GM23248 (cell line): Measurements from ENCODE around the gene TWNK. TPM values are rescaled to one million over a fixed set of nuclear protein-coding genes. Genes with fewer than 3 reads are reported as not detected.
A peak's percentile ranks its signal among the peaks of the same experiment; 100 is the strongest.

ENCODE experiments used
- DNase-seq: peaks from one replicate; pipeline ENCODE4 v3.0.0-alpha.2; 2015
- H2AFZ ChIP-seq: fragments of 200-600 bp; sonication (generic); 2 replicates; pipeline ENCODE4 v1.6.1; 2016; ENCODE audit warnings: antibody characterized with exemption
- H3F3A ChIP-seq: fragments of 200-600 bp; sonication (generic); 2 replicates; pipeline ENCODE4 v1.6.1; 2016; ENCODE audit warnings: mild to moderate bottlenecking, antibody characterized with exemption, mixed run types; ENCODE audit not compliant: insufficient read depth
- H3K27ac ChIP-seq: fragments of 200-600 bp; sonication (generic); 2 replicates; pipeline ENCODE4 v1.5.1; 2016; ENCODE audit warnings: mild to moderate bottlenecking
- H3K27me3 ChIP-seq: fragments of 200-600 bp; sonication (generic); replicated peaks from 2 replicates; pipeline ENCODE4 v1.6.1; 2016; ENCODE audit warnings: mild to moderate bottlenecking; ENCODE audit not compliant: insufficient read depth
- H3K36me3 ChIP-seq: fragments of 200-600 bp; sonication (generic); 2 replicates; pipeline ENCODE4 v1.6.1; 2016; ENCODE audit warnings: low read depth, mild to moderate bottlenecking
- H3K4me1 ChIP-seq: fragments of 200-600 bp; sonication (generic); 2 replicates; pipeline ENCODE4 v1.6.1; 2016; ENCODE audit warnings: mild to moderate bottlenecking; ENCODE audit not compliant: insufficient read depth
- H3K4me2 ChIP-seq: fragments of 200-600 bp; sonication (generic); one replicate; pipeline ENCODE4 v1.6.1; 2016; ENCODE audit warnings: mild to moderate bottlenecking; ENCODE audit not compliant: unreplicated experiment
- H3K4me3 ChIP-seq: fragments of 200-600 bp; sonication (generic); 2 replicates; pipeline ENCODE4 v1.5.1; 2016; ENCODE audit warnings: mild to moderate bottlenecking
- H3K79me2 ChIP-seq: fragments of 200-600 bp; sonication (generic); 2 replicates; pipeline ENCODE4 v1.6.1; 2016; ENCODE audit warnings: mild to moderate bottlenecking; ENCODE audit not compliant: insufficient read depth
- H3K9ac ChIP-seq: fragments of 200-600 bp; sonication (generic); 2 replicates; pipeline ENCODE4 v1.6.1; 2016; ENCODE audit warnings: mild to moderate bottlenecking
- H3K9me2 ChIP-seq: fragments of 200-600 bp; sonication (generic); 2 replicates; pipeline ENCODE4 v1.6.1; 2016; ENCODE audit warnings: mixed run types, mild to moderate bottlenecking, moderate library complexity; ENCODE audit not compliant: insufficient read depth
- H3K9me3 ChIP-seq: fragments of 200-600 bp; sonication (generic); one replicate; pipeline ENCODE4 v1.6.1; 2017; ENCODE audit warnings: low read depth
- H4K20me1 ChIP-seq: fragments of 200-600 bp; sonication (generic); 2 replicates; pipeline ENCODE4 v1.6.0; 2016; ENCODE audit not compliant: insufficient read depth
- EZH2 ChIP-seq: fragments of 200-600 bp; sonication (generic); IDR thresholded peaks from 2 replicates; pipeline ENCODE4 v1.6.1; 2018; ENCODE audit warnings: antibody characterized with exemption, mild to moderate bottlenecking; ENCODE audit not compliant: insufficient read depth, poor library complexity, severe bottlenecking
- EZH2phosphoT487 ChIP-seq: fragments of 200-600 bp; sonication (generic); IDR thresholded peaks from 2 replicates; pipeline ENCODE4 v1.6.1; 2018; ENCODE audit warnings: antibody characterized with exemption, moderate library complexity, mild to moderate bottlenecking, low read depth; ENCODE audit not compliant: insufficient read depth
- WGBS, 2 experiments: methylation state at CpG; one replicate each; pipeline ENCODE4 v1.1.6; 2015 to 2017; ENCODE audit warnings: low lambda C conversion rate in 2 of 2, low coverage in 1 of 2; ENCODE audit errors: missing lambda C conversion rate in 2 of 2; 5-methylcytosine and 5-hydroxymethylcytosine counted together
- in situ Hi-C: fragments of 300-500 bp; cut with MboI; formaldehyde crosslinking; loops from 2 replicates; pipeline ENCODE4 v1.15.0; 2020
- polyA plus RNA-seq: library from polyadenylated mRNA; unstranded; fragments of >200 nt; fragmentation: Nextera tagmentation; extraction: Ambion mirVana; gene quantifications from 2 replicates; pipeline ENCODE4 v1.2.1, GENCODE V29; 2016
- total RNA-seq: library from RNA; depleted of rRNA; stranded (reverse); fragments of >200 nt; shearing (Covaris generic); gene quantifications from 2 replicates; pipeline ENCODE4 v1.2.3, GENCODE V29; 2014

Gene TWNK
- total and polyA plus RNA-seq, 2 experiments from 2014 or later = 4.4 TPM

DNA sequence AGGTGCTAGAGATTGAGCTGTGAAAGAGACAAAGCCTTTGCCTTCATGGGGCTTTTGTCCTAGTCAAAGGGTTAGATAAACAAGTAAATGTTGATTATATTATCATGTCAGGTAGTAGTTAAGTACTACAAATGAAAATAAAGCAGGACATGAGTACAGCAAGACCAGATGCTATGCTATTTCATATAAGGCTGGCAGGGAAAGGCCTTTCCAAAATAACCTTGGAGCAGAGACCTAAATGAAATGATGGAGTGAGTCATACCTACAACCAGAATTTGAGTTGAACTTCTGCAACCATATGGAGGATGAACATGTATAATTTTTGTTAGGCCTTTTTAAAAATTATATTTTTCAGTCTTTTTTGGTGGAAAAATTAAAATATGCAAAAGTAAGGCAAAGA is 41.6 kb upstream of the TWNK start:
- H3F3A ChIP-seq = no peaks in the 10 kb centered on the region
- in situ Hi-C loops = no loop called here
- TF ChIP-seq EZH2phosphoT487 = no peak
- TF ChIP-seq EZH2 = no peak
- H3K27ac ChIP-seq = no peak overlapping the region
- H3K9me2 ChIP-seq = no peaks in the 10 kb centered on the region
- H3K4me2 ChIP-seq = no peak overlapping the region
- H3K79me2 ChIP-seq = no peaks in the 10 kb centered on the region
- H3K9ac ChIP-seq = no peak overlapping the region
- H3K36me3 ChIP-seq = peaks cover 71% of the 10 kb centered on the region
- no peaks in the 10 kb centered on the region for H3K27me3 ChIP-seq
- H3K9me3 ChIP-seq = no peaks in the 10 kb centered on the region
- H3K4me3 ChIP-seq = no peak overlapping the region
- H3K4me1 ChIP-seq = no peaks in the 10 kb centered on the region
- H2AFZ ChIP-seq = no peak overlapping the region
- DNase-seq = peak; percentile 4
- H4K20me1 ChIP-seq = no peaks in the 10 kb centered on the region

DNA sequence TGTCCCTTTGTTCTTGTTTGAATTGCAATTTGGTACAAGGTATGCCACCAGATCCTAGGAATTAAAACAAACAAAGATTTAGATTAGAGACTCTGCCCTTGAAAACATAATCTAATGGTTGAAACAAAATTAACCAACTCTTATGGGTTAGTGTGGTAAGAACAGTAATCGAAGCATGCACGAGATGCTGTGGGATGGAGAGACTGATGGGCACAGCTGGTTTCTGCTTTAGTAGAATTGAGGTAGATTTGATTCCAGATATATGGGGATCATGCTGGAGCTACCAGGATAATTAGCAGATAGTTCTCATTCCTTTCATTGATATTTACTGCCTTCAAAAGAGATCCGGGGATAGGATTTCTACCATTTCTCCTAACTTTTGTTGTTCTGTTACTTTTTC is 38.4 kb upstream of the TWNK start:
- H3K27ac ChIP-seq = no peak overlapping the region
- H3K9me2 ChIP-seq = no peaks in the 10 kb centered on the region
- no peak for DNase-seq
- peaks cover 75% of the 10 kb centered on the region for H3K36me3 ChIP-seq
- no peaks in the 10 kb centered on the region for H3K4me1 ChIP-seq
- TF ChIP-seq EZH2phosphoT487 = no peak
- no peak overlapping the region for H3K4me3 ChIP-seq
- H3K79me2 ChIP-seq = no peaks in the 10 kb centered on the region
- no peak overlapping the region for H2AFZ ChIP-seq
- H3K9ac ChIP-seq = no peak overlapping the region
- no peaks in the 10 kb centered on the region for H3K27me3 ChIP-seq
- no peaks in the 10 kb centered on the region for H4K20me1 ChIP-seq
- no peak overlapping the region for H3K4me2 ChIP-seq
- no peaks in the 10 kb centered on the region for H3K9me3 ChIP-seq
- in situ Hi-C loops = no loop called here
- 96 to 97% methylated on average over 3 of the region's 3 CpGs for WGBS, 2 experiments
- H3F3A ChIP-seq = no peaks in the 10 kb centered on the region

DNA sequence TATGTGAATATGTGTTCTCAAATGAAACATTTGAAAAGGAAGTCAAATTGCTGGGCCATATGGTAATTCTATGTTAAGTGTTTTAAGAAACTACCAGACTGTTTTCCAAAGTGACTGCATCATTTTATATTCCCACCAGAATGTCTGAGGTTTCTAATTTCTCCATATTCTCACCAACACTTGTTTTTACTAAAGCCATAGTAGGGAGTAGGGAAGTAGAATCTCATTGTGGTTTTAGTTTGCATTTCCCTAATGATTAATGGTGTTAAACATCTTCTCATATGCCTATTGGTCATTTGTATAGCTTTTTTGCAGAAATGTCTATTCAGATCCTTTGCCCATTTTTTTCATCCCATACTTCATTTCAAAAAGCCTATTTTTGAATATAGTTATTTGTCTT is 27.1 kb upstream of the TWNK start:
- Histone ChIP-seq H3K4me2 (no peak overlapping the region), H4K20me1 (no peaks in the 10 kb centered on the region), H3K27me3 (no peaks in the 10 kb centered on the region), H3K9me2 (no peaks in the 10 kb centered on the region), H3K4me3 (no peak overlapping the region), H2AFZ (no peak overlapping the region), H3K9ac (no peak overlapping the region), H3F3A (peaks cover 12% of the 10 kb centered on the region; the same call in 1 of the 2 replicates), H3K79me2 (no peaks in the 10 kb centered on the region), H3K4me1 (no peaks in the 10 kb centered on the region), H3K27ac (no peak overlapping the region), H3K36me3 (peaks cover 73% of the 10 kb centered on the region), H3K9me3 (no peaks in the 10 kb centered on the region)
- no peak for TF ChIP-seq EZH2
- TF ChIP-seq EZH2phosphoT487 = no peak
- no peak for DNase-seq
- in situ Hi-C loops = no loop called here

- Histone ChIP-seq H3K9me3 (no peaks in the 10 kb centered on the region), H3K36me3 (peaks cover 54% of the 10 kb centered on the region), H3K4me2 (no peak overlapping the region), H3K4me3 (no peak overlapping the region), H3F3A (peaks cover 12% of the 10 kb centered on the region; the same call in 1 of the 2 replicates), H3K27me3 (no peaks in the 10 kb centered on the region), H3K27ac (no peak overlapping the region), H3K9ac (no peak overlapping the region), H3K9me2 (no peaks in the 10 kb centered on the region), H4K20me1 (no peaks in the 10 kb centered on the region), H3K79me2 (no peaks in the 10 kb centered on the region), H2AFZ (no peak overlapping the region), H3K4me1 (no peaks in the 10 kb centered on the region)
- TF ChIP-seq EZH2 (no peak), EZH2phosphoT487 (no peak)
- in situ Hi-C loops = no loop called here
- WGBS, 2 experiments = 83 to 85% methylated on average over 4 of the region's 4 CpGs
- no peak for DNase-seq
Observed at GRCh38 chr10:100962351-100963080, 24.8 kb upstream of the TWNK start.

DNA sequence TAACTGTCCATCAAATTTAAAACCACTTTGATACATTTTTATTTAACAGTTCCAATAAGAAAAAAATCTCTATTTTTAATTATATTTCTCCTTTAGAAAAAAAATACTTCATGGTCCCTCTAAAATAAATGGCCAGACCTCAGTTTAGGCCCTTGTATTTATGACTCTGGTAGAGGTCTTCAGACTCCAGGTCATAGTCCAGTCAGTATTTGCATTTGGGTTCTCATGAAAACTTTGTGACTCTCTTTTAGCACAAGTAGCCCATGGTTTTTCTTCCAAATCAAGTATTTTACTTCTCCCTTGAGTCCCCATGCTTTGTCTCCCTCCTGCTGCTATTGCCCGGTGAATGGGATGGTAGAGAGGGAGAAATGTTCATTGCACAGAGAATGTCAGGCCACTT is 23.5 kb upstream of the TWNK start:
- Histone ChIP-seq H3F3A (peaks cover 12% of the 10 kb centered on the region; the same call in 1 of the 2 replicates), H3K79me2 (no peaks in the 10 kb centered on the region), H3K4me2 (no peak overlapping the region), H3K9me3 (no peaks in the 10 kb centered on the region), H3K36me3 (peaks cover 42% of the 10 kb centered on the region), H3K9ac (no peak overlapping the region), H3K27ac (no peak overlapping the region), H3K9me2 (no peaks in the 10 kb centered on the region), H3K27me3 (no peaks in the 10 kb centered on the region), H4K20me1 (no peaks in the 10 kb centered on the region), H3K4me1 (0 out of 2 replicates have a peak, but pooled peaks cover 4% of the 10 kb centered on the region), H3K4me3 (no peak overlapping the region), H2AFZ (no peak overlapping the region)
- DNase-seq = no peak
- in situ Hi-C loops = no loop called here
- WGBS, 2 experiments = 96% methylated on average over 1 of the region's 1 CpG
- no peak for TF ChIP-seq EZH2
- no peak for TF ChIP-seq EZH2phosphoT487
